ENCODE results near the gene PLXNA3. TPM values are rescaled to one million over a fixed set of nuclear protein-coding genes. Genes with fewer than 3 reads are reported as not detected.

The PLXNA3 gene
- total RNA-seq, 1 experiment from 2014 or later = 89.3 TPM

DNA sequence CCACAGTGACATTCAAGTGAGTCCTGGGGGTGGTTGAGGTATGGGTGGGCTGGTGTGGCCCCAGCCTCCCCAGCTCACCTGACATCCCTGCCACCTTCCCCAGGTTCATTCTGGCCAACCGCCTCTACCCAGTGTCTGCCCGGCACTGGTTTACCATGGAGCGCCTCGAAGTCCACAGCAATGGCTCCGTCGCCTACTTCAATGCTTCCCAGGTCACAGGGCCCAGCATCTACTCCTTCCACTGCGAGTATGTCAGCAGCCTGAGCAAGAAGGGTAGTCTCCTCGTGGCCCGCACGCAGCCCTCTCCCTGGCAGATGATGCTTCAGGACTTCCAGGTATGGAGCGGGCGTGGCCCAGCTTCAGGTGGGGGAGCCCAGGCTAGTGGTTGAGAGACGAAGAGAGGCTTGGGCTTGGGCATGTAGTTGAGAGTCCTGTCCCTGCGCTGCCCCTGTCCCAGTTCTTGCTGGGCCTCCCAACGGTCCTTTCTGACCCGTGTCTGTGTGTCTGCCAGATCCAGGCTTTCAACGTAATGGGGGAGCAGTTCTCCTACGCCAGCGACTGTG, 22.8 kb upstream of the PLXNA3 start:
- CTCF ChIA-PET = interaction anchor here (0.8 kb wide), 1 partner anchor 10 kb away, joined by 4 read pairs; no protein-coding TSS in a partner anchor
- no TSS peak for BruUV-seq (replicated peaks)
- H3K4me1 ChIP-seq (ENCODE audit: control insufficient read depth in 1 of 2, insufficient read depth in 2 of 2, low read length in 2 of 2) = peaks cover 3 to 13% of the 10 kb centered on the region in 2 experiments; a peak in 2 of 4 replicates

More for the DNA sequence above, 22.8 kb upstream of the PLXNA3 start:
- Histone ChIP-seq H3K4me3 (replicated peaks in 1 of 2; ENCODE audit: low read depth in 1 of 2, low read length in 2 of 2) (no peak overlapping the region), H3K79me2 (ENCODE audit: insufficient read depth, low read length) (peaks cover 28% of the 10 kb centered on the region), H3K9ac (ENCODE audit: low read length) (no peak overlapping the region), H2AFZ (ENCODE audit: low read depth, low read length, poor library complexity, severe bottlenecking) (no peak overlapping the region), H4K20me1 (ENCODE audit: insufficient read depth) (no peaks in the 10 kb centered on the region), H3K27me3 (ENCODE audit: insufficient read depth, low read length) (no peaks in the 10 kb centered on the region), H3K4me2 (ENCODE audit: low read length) (no peak overlapping the region), H3K9me3 (ENCODE audit: control insufficient read depth in 1 of 2, insufficient read depth in 1 of 2, low read depth in 1 of 2, low read length in 2 of 2) (no peaks in the 10 kb centered on the region), H3K27ac (ENCODE audit: low read depth, low read length) (no peak overlapping the region), H3K9me2 (ENCODE audit: insufficient read depth) (no peaks in the 10 kb centered on the region), H3K36me3 (ENCODE audit: control insufficient read depth in 1 of 2, insufficient read depth in 2 of 2, low read length in 2 of 2) (no peaks in the 10 kb centered on the region)
- intact Hi-C loops (cut with micrococcal nuclease) = no loop called here
- POLR2A ChIA-PET = no interaction called here
- no peak for TF ChIP-seq MAX (IDR thresholded peaks at IDR 0.05)
- no peak for TF ChIP-seq SRF (IDR thresholded peaks at IDR 0.05; ENCODE audit: low read depth)
- no peak for TF ChIP-seq EZH2 (IDR thresholded peaks at IDR 0.05)
- no peak for TF ChIP-seq POLR2A (IDR thresholded peaks at IDR 0.05; ENCODE audit: borderline replicate concordance, extremely low read depth, insufficient read depth, insufficient read length)
- no peak for TF ChIP-seq SIN3A (IDR thresholded peaks at IDR 0.05; ENCODE audit: low read depth)
- no peak for TF ChIP-seq ATF3 (IDR thresholded peaks at IDR 0.05)
- no peak for TF ChIP-seq TCF7L2 (IDR thresholded peaks at IDR 0.05; ENCODE audit: borderline replicate concordance, extremely low read depth, insufficient read depth, insufficient read length)
- TF ChIP-seq POLR2AphosphoS5 (IDR thresholded peaks at IDR 0.05; ENCODE audit: low read depth, low read length) = no peak
- no peak for TF ChIP-seq CBX3 (IDR thresholded peaks at IDR 0.05; ENCODE audit: low read depth)
- TF ChIP-seq SP1 (IDR thresholded peaks at IDR 0.05; ENCODE audit: low read depth) = no peak
- no peak for TF ChIP-seq CEBPB (IDR thresholded peaks at IDR 0.05; ENCODE audit: low read depth)
- no peak for TF ChIP-seq FOSL1 (IDR thresholded peaks at IDR 0.05; ENCODE audit: low read depth)
- no peak for TF ChIP-seq JUND (IDR thresholded peaks at IDR 0.05)
- no peak for TF ChIP-seq EZH2phosphoT487 (IDR thresholded peaks at IDR 0.05; ENCODE audit: borderline replicate concordance)
- TF ChIP-seq, protein P1, sequence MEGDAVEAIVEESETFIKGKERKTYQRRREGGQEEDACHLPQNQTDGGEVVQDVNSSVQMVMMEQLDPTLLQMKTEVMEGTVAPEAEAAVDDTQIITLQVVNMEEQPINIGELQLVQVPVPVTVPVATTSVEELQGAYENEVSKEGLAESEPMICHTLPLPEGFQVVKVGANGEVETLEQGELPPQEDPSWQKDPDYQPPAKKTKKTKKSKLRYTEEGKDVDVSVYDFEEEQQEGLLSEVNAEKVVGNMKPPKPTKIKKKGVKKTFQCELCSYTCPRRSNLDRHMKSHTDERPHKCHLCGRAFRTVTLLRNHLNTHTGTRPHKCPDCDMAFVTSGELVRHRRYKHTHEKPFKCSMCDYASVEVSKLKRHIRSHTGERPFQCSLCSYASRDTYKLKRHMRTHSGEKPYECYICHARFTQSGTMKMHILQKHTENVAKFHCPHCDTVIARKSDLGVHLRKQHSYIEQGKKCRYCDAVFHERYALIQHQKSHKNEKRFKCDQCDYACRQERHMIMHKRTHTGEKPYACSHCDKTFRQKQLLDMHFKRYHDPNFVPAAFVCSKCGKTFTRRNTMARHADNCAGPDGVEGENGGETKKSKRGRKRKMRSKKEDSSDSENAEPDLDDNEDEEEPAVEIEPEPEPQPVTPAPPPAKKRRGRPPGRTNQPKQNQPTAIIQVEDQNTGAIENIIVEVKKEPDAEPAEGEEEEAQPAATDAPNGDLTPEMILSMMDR (IDR thresholded peaks at IDR 0.05 in 2 of 3, conservative IDR thresholded peaks at IDR 0.05 in 1 of 3; ENCODE audit: borderline replicate concordance in 1 of 3, insufficient read depth in 1 of 3, low read depth in 2 of 3, low read length in 2 of 3) = no peak
- no peak for TF ChIP-seq EGR1 (IDR thresholded peaks at IDR 0.05; ENCODE audit: low read depth)
- no peak for TF ChIP-seq REST (IDR thresholded peaks at IDR 0.05; ENCODE audit: low read depth)
- TF ChIP-seq ZNF274 (IDR thresholded peaks at IDR 0.05; ENCODE audit: low read depth, low read length) = no peak
- ATAC-seq = no peak
- no peak for DNase-seq (ENCODE audit: low read depth, low spot score)
- RAD21 ChIA-PET (ENCODE audit: low non-redundant PET in 1 of 2, low total read pairs in 2 of 2, uncharacterized antibody in 2 of 2, unreplicated experiment in 2 of 2) = interaction anchor here in 1 of 2 experiments (0.5 kb wide), 1 partner anchor 21 kb away, joined by 3 read pairs; no protein-coding TSS in a partner anchor
